HG02840 (cell line): ENCODE results near the gene CBLB.

Source experiments
- ATAC-seq: cut with Tn5 transposase; IDR thresholded peaks from one replicate; pipeline ENCODE4 v1.9.1; 2021; ENCODE audit warnings: mild to moderate bottlenecking, moderate library complexity, moderate number of reproducible peaks; ENCODE audit not compliant: unreplicated experiment, low FRiP score

CBLB gene

GRCh38 chr3:105719791-105720190, 149.0 kb downstream of the CBLB start:
- no peak for ATAC-seq

GRCh38 chr3:105715372-105715771, 153.4 kb downstream of the CBLB start:
- ATAC-seq = no peak

GRCh38 chr3:105714453-105714852, 154.4 kb downstream of the CBLB start:
- no peak for ATAC-seq

DNA sequence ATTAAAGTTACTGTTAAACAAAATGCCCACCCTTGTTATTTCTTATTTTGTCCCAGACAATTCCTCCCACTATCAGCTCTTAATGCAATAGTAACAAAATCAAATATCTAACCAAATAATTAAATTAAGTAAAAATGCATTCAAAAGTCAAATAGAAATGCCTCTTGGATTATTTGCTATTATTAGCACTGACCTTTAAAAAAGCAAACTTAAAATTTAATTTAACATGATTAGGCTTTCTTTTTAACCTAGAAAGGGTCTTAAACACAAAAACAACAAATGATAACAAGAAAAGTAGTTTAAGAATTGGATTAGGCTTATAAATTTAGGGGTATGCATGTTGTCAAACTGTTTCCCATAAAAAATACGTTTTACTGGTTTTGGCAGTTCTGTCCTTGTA, 159.8 kb downstream of the CBLB start:
- ATAC-seq = no peak

- no peak for ATAC-seq
These were observed 161.8 kb downstream of the CBLB start for GRCh38 chr3:105707009-105707408.

- no peak for ATAC-seq
These were observed 163.9 kb downstream of the CBLB start for GRCh38 chr3:105704726-105705410.

DNA sequence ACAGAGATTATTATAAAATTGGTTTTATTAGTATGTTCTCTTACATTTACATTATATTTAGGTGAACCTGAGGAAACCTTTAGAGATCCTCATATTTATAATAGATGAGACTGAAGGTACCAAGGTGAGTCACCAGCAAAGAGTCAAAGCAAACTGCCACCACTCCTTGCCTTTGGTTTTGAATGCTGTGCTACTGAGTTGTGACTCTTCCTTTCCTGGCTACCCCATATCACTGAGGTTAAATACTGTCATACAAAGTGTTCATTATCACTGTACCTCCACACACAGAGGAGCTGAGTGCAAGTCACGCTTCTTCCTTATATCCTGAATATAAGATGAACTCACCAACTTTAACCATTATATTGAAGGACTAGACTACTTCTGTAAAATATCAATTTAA, 168.2 kb downstream of the CBLB start:
- ATAC-seq = no peak

DNA sequence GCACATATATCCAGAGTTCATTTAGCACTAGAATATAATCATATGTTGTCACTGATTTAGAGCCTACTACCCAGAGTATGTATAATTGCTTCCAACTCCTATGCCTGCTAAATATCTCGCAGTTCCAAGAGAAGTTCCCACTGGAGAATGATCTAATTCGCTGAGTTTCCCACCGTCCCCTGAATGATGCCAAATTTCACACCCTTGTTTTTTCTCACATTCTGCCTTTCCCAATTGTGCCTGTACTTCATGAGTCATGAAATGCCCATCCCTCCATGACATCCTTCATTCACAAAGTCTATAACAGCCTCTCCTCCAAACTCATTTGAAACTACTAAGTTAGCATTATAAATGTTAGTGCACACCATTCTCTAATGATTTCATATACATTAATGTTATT, 177.2 kb downstream of the CBLB start:
- no peak for ATAC-seq

GRCh38 chr3:105691053-105691452, 177.8 kb downstream of the CBLB start:
- ATAC-seq = no peak

GRCh38 chr3:105688821-105689220, 180.0 kb downstream of the CBLB start:
- ATAC-seq = no peak

- ATAC-seq = no peak
These were observed 182.4 kb downstream of the CBLB start for GRCh38 chr3:105686278-105686897.

GRCh38 chr3:105679951-105680350, 188.9 kb downstream of the CBLB start:
- ATAC-seq = no peak

DNA sequence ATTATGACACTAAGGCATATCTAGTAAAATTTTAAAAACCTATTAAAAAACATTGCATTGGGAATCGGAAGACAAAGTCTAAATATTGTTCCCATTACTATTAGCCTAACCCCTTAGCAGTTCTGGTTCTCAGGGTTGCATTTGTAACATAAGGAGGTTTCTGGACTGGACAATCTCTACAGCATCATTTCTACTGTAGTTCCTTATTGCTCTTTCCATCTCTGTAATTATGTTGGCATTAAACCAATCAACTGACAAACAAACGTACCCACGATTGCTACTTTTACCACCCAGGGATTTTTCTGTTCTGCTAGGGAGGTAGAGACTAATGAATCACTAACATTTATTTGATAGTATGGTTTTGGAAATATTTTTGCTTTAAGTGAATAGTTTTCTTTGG, 190.8 kb downstream of the CBLB start:
- no peak for ATAC-seq

GRCh38 chr3:105676621-105677300, 192.1 kb downstream of the CBLB start:
- ATAC-seq = no peak

- no peak for ATAC-seq
These were observed 194.3 kb downstream of the CBLB start for GRCh38 chr3:105674437-105675065.

DNA sequence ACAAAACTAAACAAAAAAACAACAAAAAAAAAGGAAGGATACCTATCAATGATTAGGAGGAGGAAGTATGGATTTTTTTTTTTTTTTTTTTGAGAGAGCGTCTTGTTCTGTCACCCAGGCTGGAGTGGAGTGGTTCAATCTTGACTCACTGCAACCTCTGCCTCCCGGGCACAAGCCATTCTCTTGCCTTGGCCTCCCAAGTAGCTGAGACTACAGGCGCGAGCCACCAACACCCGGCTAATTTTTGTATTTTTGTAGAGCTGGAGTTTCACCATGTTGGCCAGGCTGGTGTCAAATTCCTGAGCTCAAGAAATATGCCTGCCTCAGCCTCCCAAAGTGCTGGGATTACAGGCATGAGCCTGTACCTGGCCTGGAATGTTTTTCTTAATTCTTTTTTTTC, 195.8 kb downstream of the CBLB start:
- no peak for ATAC-seq

DNA sequence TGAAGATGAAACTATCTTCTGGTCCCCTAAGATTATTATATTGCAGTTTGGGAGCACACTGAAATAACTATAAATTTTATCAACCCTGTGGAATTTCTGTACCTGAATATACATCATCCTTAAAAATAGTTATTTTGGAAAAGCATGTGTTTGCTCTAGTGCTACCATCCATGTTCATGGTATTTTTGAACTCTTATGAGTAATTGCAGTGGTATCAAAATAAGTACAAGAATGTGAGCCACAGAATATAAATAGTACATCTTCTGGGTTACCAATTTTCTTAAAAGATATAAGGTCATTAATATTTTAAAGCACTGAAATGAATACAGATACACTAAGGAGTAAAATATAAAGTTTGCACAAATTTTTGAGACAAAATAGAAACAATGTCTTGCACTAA, 206.5 kb downstream of the CBLB start:
- no peak for ATAC-seq

DNA sequence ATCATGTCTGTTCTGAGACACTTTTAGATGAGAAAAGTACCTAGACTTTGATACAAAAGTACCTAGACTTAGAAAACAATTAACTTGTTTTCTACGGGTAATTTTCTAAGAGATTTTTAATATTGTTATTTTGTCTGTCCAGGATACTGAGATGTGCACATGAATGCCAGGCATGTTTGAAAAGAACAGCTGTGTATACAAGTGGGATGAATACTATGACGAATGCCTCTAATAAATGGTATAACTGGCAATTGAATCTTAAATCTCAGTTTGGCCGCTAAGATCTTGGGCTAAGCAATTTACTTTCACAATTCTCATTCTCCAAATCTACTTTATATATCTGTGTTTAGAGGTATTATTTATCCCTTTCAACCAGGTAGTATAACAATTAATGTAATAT, 207.4 kb downstream of the CBLB start:
- no peak for ATAC-seq

- no peak for ATAC-seq
These were observed 211.9 kb downstream of the CBLB start for GRCh38 chr3:105656651-105657504.

GRCh38 chr3:105653868-105654267, 214.9 kb downstream of the CBLB start:
- no peak for ATAC-seq
